DND-41 (cell line): ENCODE data around the gene RSPH10B.
"Not testable (repeated sequence)": the region's sequence is repeated elsewhere in the genome, so short reads cannot be mapped to it uniquely, and the experiment has no call there.

ENCODE experiments used
- CTCF ChIP-seq: IDR thresholded peaks from 2 replicates; pipeline ENCODE4 v1.5.1; 2012; ENCODE audit warnings: borderline replicate concordance, low read length, moderate library complexity, mild to moderate bottlenecking; ENCODE audit not compliant: poor library complexity, severe bottlenecking; ENCODE audit errors: extremely low read depth
- EZH2 ChIP-seq: IDR thresholded peaks from 3 replicates; pipeline ENCODE4 v1.6.1; 2012; ENCODE audit warnings: borderline replicate concordance, low read depth, mild to moderate bottlenecking, moderate library complexity, low read length, inconsistent platforms; ENCODE audit not compliant: severe bottlenecking

- not testable (repeated sequence) for TF ChIP-seq CTCF, EZH2
Observed at GRCh38 chr7:5897369-5897919, 73.0 kb downstream of the RSPH10B start.
